Renal cortical epithelial cell (primary cell): ENCODE results near the gene CLIP1. TPM values are rescaled to one million over a fixed set of nuclear protein-coding genes. Genes with fewer than 3 reads are reported as not detected.
A peak's percentile ranks its signal among the peaks of the same experiment; 100 is the strongest.
"Not testable (repeated sequence)": the region's sequence is repeated elsewhere in the genome, so short reads cannot be mapped to it uniquely, and the experiment has no call there.

ENCODE experiments used
- DNase-seq: peaks from one replicate; pipeline ENCODE4 v3.0.0-alpha.2; 2011; ENCODE audit warnings: low read depth
- total RNA-seq: library from RNA; depleted of rRNA; stranded (reverse); fragments of >200 nt; gene quantifications from 2 replicates; pipeline ENCODE4 v1.2.3, GENCODE V29; 2014

The CLIP1 gene
- total RNA-seq, 1 donor from 2014 or later, result 76.7 TPM

DNA sequence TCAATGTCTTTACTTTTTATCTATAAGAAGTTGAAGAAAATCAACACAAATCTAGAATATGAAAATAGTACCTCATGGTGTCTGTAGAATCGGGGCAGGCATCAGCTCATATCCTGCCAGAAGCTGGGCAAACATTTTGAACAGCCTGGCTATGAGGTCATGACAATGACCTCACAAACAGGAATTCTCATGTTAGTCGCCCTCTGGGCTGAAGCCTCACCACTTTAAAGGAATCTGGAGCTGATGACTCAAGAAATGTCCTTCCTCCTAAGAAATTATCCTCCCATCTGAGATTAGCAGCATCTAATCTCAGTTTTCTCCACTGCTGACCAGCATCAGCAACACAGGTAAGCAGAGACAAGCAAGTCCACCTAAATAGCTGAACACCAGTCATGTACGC, 27.1 kb downstream of the CLIP1 start:
- DNase-seq, result peak; percentile 62

GRCh38 chr12:122394626-122395194, 27.8 kb downstream of the CLIP1 start:
- peak; percentile 54 for DNase-seq

DNA sequence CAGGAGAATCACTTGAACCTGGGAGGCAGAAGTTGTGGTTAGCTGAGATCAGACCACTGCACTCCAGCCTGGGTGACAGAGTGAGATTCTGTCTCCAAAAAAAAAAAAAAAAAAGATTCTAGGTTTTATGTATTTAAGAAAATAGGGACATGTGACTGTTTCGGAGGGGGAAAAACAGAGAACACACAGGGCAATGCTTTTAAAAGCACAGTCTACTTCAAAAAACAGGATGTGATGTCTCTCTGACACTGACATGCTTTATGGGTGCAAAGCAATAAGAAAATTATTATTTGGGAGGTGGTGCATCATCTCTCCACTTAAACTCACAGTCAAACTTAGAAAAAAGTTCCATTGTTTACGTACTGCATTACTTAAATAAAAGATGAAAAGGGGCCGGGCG, 28.7 kb downstream of the CLIP1 start:
- DNase-seq, result no peak

DNA sequence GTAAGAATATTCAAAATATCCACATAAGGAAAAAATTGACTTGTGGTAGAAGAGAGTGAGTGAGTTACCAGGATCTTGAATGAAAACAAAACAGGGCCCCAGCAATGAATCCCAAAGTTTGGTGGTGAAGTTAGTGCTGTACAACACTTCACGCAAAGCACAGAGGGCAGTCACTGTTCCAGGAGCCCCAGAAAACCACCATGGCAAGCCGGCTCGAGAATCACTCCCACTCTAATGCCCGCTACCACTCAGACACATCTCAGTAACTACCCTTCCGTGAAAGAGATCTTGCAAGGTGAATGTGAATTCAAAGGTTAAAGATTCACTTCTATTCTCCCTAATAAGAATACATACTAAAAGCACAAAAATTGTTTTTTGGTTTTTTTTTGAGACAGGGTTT, 30.1 kb downstream of the CLIP1 start:
- no peak for DNase-seq

DNA sequence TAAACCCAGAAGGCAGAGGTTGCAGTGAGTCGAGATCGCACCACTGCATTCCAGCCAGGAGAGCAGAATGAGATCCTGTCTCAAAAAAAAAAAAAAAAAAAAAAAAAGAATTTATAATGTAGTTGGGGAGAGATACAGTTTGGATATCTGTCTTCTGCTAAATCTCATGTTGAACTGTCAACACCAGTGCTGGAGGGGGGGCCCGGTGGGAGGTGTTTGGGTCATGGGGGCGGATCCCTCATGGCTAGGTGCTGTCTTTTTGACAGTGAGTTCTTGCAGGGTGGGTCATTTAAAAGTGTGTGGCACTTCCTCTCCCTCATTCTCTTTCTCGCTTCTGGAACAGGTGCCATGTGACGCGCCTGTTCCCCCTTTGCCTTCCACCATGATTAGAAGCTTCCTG, 32.8 kb downstream of the CLIP1 start:
- DNase-seq, result no peak

DNA sequence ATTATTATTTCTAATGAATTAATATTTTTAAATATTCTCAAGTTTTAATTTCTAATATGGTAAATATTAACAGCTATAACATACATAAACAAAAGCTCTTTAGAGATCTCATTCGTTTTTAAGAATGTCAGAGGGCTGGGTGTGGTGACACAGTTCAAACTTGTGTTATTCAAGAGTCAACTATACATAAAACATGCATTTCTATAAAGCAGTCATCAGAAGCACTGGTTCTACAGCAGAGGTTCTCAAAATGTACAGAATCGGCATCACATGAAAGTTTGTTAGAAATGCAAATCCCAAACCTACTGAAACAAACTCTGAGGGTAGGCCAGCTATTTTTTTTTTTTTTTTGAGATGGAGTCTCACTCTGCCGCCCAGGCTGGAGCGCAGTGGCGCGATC, 34.6 kb downstream of the CLIP1 start:
- DNase-seq, result no peak

GRCh38 chr12:122385171-122386016, 37.1 kb downstream of the CLIP1 start:
- no peak for DNase-seq

- no peak for DNase-seq
Observed at GRCh38 chr12:122382919-122383350, 39.5 kb downstream of the CLIP1 start.

DNA sequence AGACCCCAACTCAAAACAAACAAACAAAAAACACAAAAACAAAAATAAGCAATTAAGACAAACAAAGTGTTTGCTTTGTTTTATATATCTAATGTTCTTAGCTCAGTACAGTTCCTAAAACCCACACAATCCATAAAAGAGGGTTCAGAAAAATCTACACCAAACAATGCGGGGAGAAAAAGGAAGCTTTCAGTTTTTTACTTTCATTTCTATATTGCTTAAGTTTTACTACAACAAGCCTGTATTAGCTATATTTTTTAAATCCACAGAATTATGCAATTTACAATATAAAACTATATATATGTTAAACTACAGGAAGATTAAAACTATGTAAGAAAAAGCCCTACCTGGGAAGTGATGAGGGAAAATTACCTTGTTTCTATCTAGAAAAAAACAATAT, 41.4 kb downstream of the CLIP1 start:
- no peak for DNase-seq

DNA sequence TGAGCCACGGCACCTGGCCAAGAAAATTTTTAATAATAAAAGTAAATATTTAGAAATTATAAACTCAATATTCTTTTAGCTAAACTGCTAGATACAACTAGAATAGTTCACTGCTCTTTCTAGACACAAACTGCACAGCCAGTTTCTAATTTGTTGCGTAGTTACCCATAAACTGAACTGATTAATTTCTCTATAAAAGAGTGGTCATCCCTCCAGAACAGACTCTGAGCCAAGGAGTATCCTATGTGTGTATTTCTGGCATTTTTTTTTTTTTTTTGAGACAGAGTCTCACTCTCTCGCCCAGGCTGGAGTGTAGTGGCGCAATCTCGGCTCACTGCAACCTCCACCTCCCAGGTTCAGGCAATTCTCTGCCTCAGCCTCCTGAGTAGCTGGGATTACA, 45.7 kb downstream of the CLIP1 start:
- not testable (repeated sequence) for DNase-seq

DNA sequence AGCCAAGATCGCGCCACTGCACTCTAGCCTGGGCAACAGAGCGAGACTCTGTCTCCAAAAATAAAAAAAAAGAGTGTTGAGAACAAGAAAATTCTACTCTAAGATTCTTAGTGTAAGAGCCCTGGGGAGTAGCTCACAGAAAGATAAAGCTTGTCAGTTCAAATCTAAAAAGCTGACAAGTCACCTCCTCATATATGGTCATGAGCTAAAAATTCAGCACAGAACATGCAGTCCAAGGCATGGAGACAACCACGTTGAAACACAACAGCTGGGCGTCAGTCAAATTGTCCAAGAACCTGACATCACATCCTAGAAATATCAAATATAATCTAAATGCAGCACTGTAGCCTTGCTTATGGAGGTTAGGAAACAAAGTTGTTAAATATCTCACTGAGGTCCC, 47.8 kb downstream of the CLIP1 start:
- no peak for DNase-seq

DNA sequence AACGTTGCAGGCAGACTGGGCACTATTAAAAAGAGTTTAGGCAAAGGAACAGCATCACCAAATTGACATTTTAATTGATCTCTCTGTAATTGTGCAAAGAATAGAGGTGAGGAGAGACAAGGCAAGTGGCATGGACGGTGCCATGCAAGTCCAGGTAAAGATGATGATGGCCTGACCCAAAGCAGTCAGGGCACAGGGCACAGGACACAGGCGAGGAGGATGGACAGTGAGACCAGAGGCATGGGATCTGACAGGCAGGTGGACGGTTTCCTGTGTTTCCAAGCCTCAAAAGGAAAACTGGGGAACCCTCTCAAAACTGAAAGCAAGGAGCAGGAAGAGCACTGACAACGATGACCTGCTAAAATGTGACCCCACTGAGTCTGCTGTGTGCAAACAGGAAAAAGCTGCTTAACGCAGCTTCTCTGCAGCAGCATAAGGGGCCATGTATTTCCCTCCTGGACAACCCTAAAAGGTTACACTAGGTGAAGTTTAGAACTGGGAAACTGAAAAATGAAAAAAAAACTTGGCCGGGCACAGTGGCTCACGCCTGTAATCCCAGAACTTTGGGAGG, 50.9 kb downstream of the CLIP1 start:
- no peak for DNase-seq

DNA sequence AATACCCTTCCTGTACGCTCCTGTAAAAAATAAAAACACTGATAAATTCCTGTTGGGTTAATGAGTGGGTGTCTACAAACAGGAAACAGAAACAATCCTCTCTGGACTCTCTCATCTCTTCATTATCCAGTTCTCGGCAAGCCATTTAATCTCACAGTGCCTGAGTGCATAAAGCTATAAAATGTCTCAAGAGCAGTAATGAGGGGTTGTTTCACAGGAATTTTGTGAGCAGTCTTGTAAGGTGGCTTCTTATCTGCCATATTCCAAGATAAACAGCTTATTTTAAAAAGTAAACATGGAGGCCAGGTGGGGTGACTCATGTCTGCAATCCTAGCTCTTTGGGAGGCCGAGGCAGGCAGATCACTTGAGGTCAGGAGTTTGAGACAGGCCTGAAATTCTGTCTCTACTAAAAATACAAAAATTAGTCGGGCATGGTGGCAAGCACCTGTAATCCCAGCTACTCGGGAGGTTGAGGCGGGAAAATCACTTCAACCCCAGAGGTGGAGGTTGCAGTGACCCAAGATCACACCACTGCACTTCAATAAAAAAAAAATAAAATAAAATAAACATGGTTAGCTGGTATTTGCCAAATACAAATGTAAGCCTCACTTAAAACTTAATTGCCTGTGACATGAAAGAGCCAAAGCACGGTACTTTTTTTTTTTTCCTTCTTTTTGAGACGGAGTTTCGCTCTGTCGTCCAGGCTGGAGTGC, 54.0 kb downstream of the CLIP1 start:
- peak; percentile 64 for DNase-seq

DNA sequence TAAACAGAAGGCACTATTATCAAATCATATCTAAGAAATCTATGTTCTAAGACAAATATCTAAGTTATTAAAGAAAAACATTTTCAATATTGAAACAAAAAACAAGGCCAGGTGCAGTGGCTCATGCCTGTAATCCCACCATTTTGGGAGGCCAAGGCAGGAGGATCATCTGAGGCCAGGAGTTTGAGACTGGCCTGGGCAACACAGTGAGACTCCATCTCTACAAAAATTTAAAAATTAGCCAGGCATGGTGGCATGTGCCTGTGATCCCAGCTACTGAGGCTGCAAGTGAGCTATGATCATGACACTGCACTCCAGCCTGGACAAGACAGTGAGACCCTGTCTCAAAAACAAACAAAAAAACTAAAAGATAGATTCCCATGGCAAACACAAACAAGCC, 54.8 kb downstream of the CLIP1 start:
- not testable (repeated sequence) for DNase-seq

- DNase-seq, result peak; percentile 97
Observed at GRCh38 chr12:122366685-122367475, 55.6 kb downstream of the CLIP1 start.

DNA sequence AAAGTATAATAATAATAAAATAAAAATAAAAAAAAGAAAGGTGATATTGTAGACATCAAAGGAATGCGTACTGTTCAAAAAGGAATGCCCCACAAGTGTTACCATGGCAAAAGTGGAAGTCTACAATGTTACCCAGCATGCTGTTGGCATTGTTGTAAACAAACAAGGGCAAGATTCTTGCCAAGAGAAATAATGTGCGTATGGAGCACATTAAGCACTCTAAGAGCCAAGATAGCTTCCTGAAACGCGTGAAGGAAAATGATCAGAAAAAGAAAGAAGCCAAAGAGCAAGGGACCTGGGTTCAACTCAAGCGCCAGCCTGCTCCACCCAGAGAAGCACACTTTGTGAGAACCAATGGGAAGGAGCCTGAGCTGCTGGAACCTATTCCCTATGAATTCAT, 57.2 kb downstream of the CLIP1 start:
- DNase-seq, result not testable (repeated sequence)

DNA sequence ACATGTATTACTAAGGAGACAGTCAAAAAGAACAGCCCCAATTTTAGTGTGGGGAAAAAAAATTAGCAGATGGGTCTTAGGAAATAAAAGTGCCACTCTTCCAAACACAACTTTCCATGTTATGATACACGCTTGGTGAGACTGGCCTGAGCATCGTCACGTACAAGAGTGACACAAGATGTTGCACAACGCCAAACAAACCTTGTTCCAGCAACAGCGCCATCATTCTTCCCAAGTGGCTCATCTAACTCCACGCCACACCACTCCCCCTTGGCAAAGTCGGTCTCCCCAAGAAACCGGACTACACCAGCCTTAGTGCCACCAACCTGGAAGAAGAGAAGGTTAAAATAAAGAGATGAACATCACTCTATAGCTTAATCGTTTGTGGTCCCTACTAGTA, 58.7 kb downstream of the CLIP1 start:
- DNase-seq, result no peak

GRCh38 chr12:122362755-122363154, 59.7 kb downstream of the CLIP1 start:
- DNase-seq, result no peak

DNA sequence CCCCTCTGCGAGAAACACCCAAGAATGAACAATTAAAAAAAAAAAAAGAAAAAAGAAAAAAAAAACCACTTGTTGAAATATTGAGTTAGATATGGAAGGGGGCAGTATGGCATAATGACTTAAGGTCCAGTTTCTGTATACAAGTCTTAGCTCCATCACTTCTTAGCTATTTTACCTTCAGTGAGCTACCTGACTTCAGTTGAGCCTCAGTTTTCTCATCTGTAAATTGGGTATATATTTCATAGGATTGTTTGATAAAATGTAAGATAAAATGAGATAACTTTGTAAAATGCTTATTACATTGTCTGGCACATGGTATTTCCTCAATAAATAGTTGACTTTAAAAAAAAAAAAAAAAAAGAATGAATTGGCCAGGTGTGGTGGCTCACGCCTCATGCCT, 64.1 kb downstream of the CLIP1 start:
- DNase-seq, result not testable (repeated sequence)

- not testable (repeated sequence) for DNase-seq
Observed at GRCh38 chr12:122357536-122357935, 64.9 kb downstream of the CLIP1 start.

DNA sequence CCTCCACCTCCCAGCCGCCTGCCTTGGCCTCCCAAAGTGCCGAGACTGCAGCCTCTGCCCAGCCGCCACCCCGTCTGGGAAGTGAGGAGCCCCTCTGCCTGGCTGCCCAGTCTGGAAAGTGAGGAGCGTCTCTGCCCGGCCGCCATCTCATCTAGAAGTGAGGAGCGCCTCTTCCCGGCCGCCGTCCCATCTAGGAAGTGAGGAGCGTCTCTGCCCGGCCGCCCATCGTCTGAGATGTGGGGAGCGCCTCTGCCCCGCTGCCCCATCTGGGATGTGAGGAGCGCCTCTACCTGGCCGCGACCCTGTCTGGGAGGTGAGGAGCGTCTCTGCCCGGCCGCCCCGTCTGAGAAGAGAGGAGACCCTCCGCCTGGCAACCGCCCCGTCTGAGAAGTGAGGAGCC, 65.5 kb downstream of the CLIP1 start:
- not testable (repeated sequence) for DNase-seq

DNA sequence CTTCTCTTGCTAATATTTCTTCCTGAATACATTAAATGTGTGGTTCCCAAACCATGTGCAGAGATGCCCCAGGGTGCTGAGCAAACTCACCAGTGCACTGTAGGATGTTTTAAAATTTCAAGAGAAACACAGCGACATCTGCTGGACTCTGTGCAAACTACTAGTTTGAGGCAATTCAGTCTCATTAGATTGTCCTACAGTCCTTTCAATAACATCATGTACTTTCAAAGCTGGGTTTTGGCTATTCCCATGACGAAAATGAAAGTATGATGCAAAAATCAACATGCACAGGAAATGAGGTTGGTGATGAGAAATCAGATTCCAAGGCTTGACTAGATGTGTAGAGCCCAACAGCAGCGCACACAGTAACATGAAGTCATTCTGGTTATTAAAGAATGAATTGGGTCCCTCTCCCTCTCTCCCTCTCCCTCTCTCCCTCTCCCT, 66.3 kb downstream of the CLIP1 start:
- DNase-seq, result peak; percentile 67
